D341Med (cell line): ENCODE data around the gene ANAPC5.

ENCODE experiments used
- DNase-seq: peaks from one replicate; pipeline ENCODE4 v3.0.0; 2012; ENCODE audit warnings: low spot score

The ANAPC5 gene

GRCh38 chr12:121365416-121366062, 13.3 kb upstream of the ANAPC5 start:
- DNase-seq = no peak

GRCh38 chr12:121364683-121365121, 12.5 kb upstream of the ANAPC5 start:
- no peak for DNase-seq

GRCh38 chr12:121358073-121358472, 5.9 kb upstream of the ANAPC5 start:
- no peak for DNase-seq

GRCh38 chr12:121357331-121357730, 5.1 kb upstream of the ANAPC5 start:
- DNase-seq = no peak

GRCh38 chr12:121356657-121357056, 4.4 kb upstream of the ANAPC5 start:
- DNase-seq = no peak

GRCh38 chr12:121355818-121356217, 3.6 kb upstream of the ANAPC5 start:
- no peak for DNase-seq

GRCh38 chr12:121352682-121353018, 439 bp upstream of the ANAPC5 start:
- no peak for DNase-seq

GRCh38 chr12:121346747-121347146, 5.5 kb downstream of the ANAPC5 start:
- no peak for DNase-seq

GRCh38 chr12:121345151-121345815, 6.9 kb downstream of the ANAPC5 start:
- DNase-seq = no peak

GRCh38 chr12:121344506-121344905, 7.7 kb downstream of the ANAPC5 start:
- no peak for DNase-seq

- no peak for DNase-seq
Observed at GRCh38 chr12:121337416-121337815, 14.8 kb downstream of the ANAPC5 start.

- DNase-seq = peak; percentile 65
Observed at GRCh38 chr12:121334513-121335343, 17.5 kb downstream of the ANAPC5 start.

GRCh38 chr12:121333747-121334146, 18.5 kb downstream of the ANAPC5 start:
- DNase-seq = no peak

- no peak for DNase-seq
Observed at GRCh38 chr12:121331248-121331647, 21.0 kb downstream of the ANAPC5 start.

- no peak for DNase-seq
Observed at GRCh38 chr12:121330692-121331091, 21.5 kb downstream of the ANAPC5 start.

GRCh38 chr12:121330195-121330594, 22.0 kb downstream of the ANAPC5 start:
- DNase-seq = no peak

- no peak for DNase-seq
Observed at GRCh38 chr12:121328620-121329019, 23.6 kb downstream of the ANAPC5 start.

GRCh38 chr12:121326996-121327674, 25.1 kb downstream of the ANAPC5 start:
- DNase-seq = no peak

- DNase-seq = no peak
Observed at GRCh38 chr12:121325922-121326396, 26.3 kb downstream of the ANAPC5 start.

- no peak for DNase-seq
Observed at GRCh38 chr12:121323908-121324307, 28.3 kb downstream of the ANAPC5 start.

- no peak for DNase-seq
Observed at GRCh38 chr12:121318121-121318520, 34.1 kb downstream of the ANAPC5 start.

GRCh38 chr12:121314431-121314830, 37.8 kb downstream of the ANAPC5 start:
- no peak for DNase-seq
